GM13977 (cell line): ENCODE results near the gene PPFIA4.
"Not testable (repeated sequence)": the region's sequence is repeated elsewhere in the genome, so short reads cannot be mapped to it uniquely, and the experiment has no call there.

Experiments
- DNase-seq: peaks from one replicate; pipeline ENCODE4 v3.0.0; 2012; ENCODE audit warnings: low spot score
- in situ Hi-C: fragments of 300-500 bp; cut with MboI; formaldehyde crosslinking; loops from one replicate; pipeline ENCODE4 v1.12.0; 2022; ENCODE audit warnings: low sequenced_read_pairs, low pct_unique_long_range_greater_than_20kb, mixed read lengths, inconsistent platforms; ENCODE audit not compliant: unreplicated experiment
- TF ChIP-seq, protein P1 (sequence below): IDR thresholded peaks from 2 replicates; pipeline ENCODE4 v1.5.1; 2012; ENCODE audit warnings: mild to moderate bottlenecking, control low read depth; ENCODE audit not compliant: insufficient read depth; ENCODE audit errors: extremely low read depth, missing control alignments

Gene PPFIA4

DNA sequence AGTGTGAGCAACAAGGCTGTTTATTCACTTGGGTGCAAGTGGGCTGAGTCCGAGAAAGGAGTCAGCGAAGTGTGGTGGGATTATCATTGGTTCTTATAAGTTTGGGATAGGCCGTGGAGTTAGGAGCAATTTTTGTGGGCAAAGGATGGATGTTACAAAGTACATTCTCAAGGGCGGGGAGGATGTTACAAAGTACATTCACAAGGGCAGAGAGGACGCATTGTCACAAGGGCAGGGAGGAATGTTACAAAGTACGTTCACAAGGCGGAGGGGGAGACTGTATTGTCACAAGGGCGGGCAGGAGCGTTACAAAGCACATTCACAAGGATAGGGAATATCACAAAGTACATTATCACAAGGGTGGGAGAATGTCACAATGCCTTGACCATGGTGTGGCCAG is 24.3 kb upstream of the PPFIA4 start:
- TF ChIP-seq, protein P1, sequence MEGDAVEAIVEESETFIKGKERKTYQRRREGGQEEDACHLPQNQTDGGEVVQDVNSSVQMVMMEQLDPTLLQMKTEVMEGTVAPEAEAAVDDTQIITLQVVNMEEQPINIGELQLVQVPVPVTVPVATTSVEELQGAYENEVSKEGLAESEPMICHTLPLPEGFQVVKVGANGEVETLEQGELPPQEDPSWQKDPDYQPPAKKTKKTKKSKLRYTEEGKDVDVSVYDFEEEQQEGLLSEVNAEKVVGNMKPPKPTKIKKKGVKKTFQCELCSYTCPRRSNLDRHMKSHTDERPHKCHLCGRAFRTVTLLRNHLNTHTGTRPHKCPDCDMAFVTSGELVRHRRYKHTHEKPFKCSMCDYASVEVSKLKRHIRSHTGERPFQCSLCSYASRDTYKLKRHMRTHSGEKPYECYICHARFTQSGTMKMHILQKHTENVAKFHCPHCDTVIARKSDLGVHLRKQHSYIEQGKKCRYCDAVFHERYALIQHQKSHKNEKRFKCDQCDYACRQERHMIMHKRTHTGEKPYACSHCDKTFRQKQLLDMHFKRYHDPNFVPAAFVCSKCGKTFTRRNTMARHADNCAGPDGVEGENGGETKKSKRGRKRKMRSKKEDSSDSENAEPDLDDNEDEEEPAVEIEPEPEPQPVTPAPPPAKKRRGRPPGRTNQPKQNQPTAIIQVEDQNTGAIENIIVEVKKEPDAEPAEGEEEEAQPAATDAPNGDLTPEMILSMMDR = no peak
- in situ Hi-C loops = no loop called here
- no peak for DNase-seq

- TF ChIP-seq, protein P1 = no peak
- in situ Hi-C loops = no loop called here
- DNase-seq = no peak
Observed at GRCh38 chr1:203002951-203003350, 23.3 kb upstream of the PPFIA4 start.

- DNase-seq, in situ Hi-C loops: not testable (repeated sequence)
Observed at GRCh38 chr1:203005395-203006142, 20.7 kb upstream of the PPFIA4 start.

DNA sequence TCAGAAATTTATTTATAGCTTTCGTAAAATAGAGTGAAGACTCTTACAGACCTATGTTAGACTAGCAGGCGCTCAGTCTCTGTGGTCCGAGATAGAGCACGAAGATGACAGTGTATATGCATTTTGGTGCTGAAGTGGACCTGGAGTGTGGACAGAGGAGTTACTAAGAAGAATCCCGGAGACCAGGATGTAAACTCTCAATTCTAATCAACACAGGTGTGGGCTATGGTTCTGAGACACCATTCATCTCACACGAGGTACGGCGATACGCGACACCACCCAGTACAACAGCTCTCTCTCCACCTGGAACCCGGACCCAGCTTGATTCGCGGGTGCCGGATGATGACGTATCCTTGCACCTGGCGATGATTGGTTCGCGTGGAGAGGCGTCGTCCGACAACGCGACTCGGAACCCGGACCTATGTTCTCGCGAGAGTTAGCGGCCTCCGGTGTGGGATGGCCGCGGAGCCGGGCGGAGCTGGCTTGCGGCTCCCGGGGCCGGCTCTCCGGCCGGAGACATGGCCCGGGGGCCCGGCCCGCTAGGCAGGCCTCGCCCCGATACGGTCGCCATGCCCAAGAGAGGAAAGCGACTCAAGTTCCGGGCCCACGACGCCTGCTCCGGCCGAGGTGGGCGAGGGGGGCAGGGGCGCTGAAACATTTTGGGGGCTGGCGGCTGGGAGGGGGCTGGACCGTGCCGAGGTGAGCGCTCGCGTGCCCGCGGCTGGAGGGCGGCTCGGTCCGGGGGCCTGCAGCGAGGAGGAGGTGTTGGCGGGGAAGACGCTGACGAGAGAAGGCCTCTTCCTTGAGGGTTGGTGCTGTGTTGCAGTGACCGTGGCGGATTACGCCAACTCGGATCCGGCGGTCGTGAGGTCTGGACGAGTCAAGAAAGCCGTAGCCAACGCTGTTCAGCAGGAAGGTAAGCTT is 19.1 kb upstream of the PPFIA4 start, which contains the start of gene TMEM183A:
Gene TMEM183A, plus strand, starts transcription at position 427 of the 924 bp plus-strand sequence. Its CDS starts 92 bp downstream, at position 519.
- TF ChIP-seq, protein P1 = no peak
- peak; percentile 91 for DNase-seq
- in situ Hi-C loops = no loop called here

GRCh38 chr1:203009185-203009584 is 17.1 kb upstream of the PPFIA4 start:
- in situ Hi-C loops = no loop called here
- no peak for DNase-seq
- TF ChIP-seq, protein P1 = no peak

DNA sequence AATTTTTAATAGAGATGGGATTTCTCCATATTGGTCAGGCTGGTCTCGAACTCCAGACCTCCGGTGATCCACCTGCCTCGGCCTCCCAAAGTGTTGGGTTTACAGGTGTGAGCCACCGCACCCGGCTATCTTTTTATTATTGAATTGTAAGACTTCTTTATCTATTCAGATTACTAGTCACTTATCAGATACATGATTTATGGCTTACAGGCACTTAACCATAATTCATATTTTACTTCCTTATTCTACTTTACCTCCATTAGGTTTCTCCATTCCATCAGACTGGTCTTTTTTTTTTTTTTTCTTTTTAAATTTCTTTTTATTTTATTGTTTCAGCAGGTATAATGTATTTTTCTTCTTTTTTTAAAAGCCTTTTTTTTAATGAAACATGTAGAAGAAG is 14.7 kb upstream of the PPFIA4 start:
- DNase-seq = no peak
- in situ Hi-C loops = no loop called here
- TF ChIP-seq, protein P1 = no peak

DNA sequence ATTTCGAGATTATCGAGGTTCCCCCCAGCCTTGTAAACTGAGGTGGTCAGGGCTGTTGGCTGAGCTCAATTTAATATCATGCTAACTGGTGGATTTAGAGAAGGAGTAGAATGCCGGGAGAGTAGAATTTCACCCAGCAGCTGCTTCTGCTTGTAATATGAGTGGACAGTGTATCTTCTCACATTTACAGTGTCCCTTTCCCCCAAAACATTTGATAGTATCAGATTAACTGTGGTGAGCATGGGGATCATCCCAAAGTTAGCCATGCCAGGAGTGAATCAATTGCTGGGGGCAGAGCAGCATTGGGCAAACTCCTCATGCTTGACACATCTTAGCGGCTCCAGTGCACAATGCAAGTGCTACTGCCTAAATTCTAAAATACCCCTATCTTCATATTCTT is 9.2 kb upstream of the PPFIA4 start:
- no peak for DNase-seq
- TF ChIP-seq, protein P1 = no peak
- in situ Hi-C loops = no loop called here
